Right lobe of liver (tissue), 4 donors: ENCODE data around the gene CDH1.

ENCODE experiments used
- CTCF ChIP-seq, 4 donors: fragments of 200-600 bp in 3 of 4; fragments of 450-650 bp in 1 of 4; IDR thresholded peaks; one replicate each; pipeline versions ENCODE4 v1.5.1 to v1.8.0; 2016 to 2022; ENCODE audit warnings: antibody characterized with exemption in 4 of 4, mild to moderate bottlenecking in 2 of 4
- POLR2A ChIP-seq: fragments of 450-650 bp; IDR thresholded peaks from one replicate; pipeline ENCODE4 v1.6.1; 2017; ENCODE audit warnings: antibody characterized with exemption, mild to moderate bottlenecking
- donor health status: DM: no; HTN: no; CAD: no.
- donor health status: DM: no; HTN: no; CAD: no.
- donor health status: DM: no; HTN: yes; CAD: no.

DNA sequence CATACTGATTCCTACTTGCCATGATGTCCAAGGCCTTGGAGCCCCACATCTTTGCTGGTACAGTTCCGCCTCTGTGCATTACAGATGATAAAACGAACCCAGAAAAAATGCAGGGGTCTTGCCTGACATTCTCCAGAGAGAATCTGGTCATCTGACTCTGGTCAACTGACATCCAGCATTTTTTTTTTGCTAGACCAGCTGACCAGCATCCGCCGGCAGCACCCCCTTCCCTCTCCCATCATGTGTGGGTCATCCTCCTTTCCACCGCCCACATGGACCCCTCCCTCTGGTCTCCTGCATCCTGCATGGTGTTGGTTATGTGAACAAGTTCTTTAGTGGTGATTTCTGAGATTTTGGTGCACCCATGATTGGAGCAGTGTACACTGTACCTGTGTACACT is 47.1 kb downstream of the CDH1 start:
- TF ChIP-seq CTCF (IDR thresholded peaks at IDR 0.05) (no peak), POLR2A (no peak)
